Thyroid gland (tissue), 4 donors: ENCODE data around the gene CLOCK.

Source experiments
- CTCF ChIP-seq, 6 experiments: fragments of 200-600 bp in 3 of 6; fragments of 450-650 bp in 3 of 6; sonication (generic) in 3 of 6; IDR thresholded peaks; one replicate each; pipeline ENCODE4 v1.5.1; 2016 to 2019; ENCODE audit warnings: antibody characterized with exemption in 6 of 6, mild to moderate bottlenecking in 2 of 6, inconsistent platforms in 1 of 6, moderate library complexity in 1 of 6
- POLR2A ChIP-seq, 2 donors: fragments of 450-650 bp; IDR thresholded peaks; one replicate each; pipeline ENCODE4 v1.6.1; 2017; ENCODE audit warnings: antibody characterized with exemption in 2 of 2, mild to moderate bottlenecking in 2 of 2, moderate library complexity in 1 of 2

GRCh38 chr4:55469979-55470378 is 76.7 kb downstream of the CLOCK start:
- no peak for TF ChIP-seq CTCF (IDR thresholded peaks at IDR 0.05)
- TF ChIP-seq POLR2A (IDR thresholded peaks at IDR 0.05), result no peak
